Ishikawa (cell line): ENCODE data around the gene MRTFA.

Experiments used
- CEBPB ChIP-seq: IDR thresholded peaks from 2 replicates; pipeline ENCODE4 v1.6.1; 2012
- CREB1 ChIP-seq: IDR thresholded peaks from 2 replicates; pipeline ENCODE4 v1.6.1; 2012; ENCODE audit warnings: low read depth
- EGR1 ChIP-seq: IDR thresholded peaks from 2 replicates; pipeline ENCODE4 v1.6.1; 2012
- EP300 ChIP-seq: IDR thresholded peaks from 2 replicates; pipeline ENCODE4 v1.6.1; 2012; ENCODE audit warnings: borderline replicate concordance
- FOXM1 ChIP-seq: IDR thresholded peaks from 2 replicates; pipeline ENCODE4 v1.6.1; 2012; ENCODE audit warnings: low read depth, borderline replicate concordance
- MAX ChIP-seq: IDR thresholded peaks from 2 replicates; pipeline ENCODE4 v1.6.1; 2012
- NFIC ChIP-seq: IDR thresholded peaks from 2 replicates; pipeline ENCODE4 v1.6.1; 2012
- RAD21 ChIP-seq: IDR thresholded peaks from 2 replicates; pipeline ENCODE4 v1.6.1; 2012; ENCODE audit warnings: low read depth
- REST ChIP-seq: IDR thresholded peaks from 2 replicates; pipeline ENCODE4 v1.6.1; 2012; ENCODE audit warnings: low read depth, mild to moderate bottlenecking
- TAF1 ChIP-seq: IDR thresholded peaks from 2 replicates; pipeline ENCODE4 v1.6.1; 2012; ENCODE audit warnings: low read depth, mild to moderate bottlenecking
- TCF12 ChIP-seq: IDR thresholded peaks from 2 replicates; pipeline ENCODE4 v1.6.1; 2012; ENCODE audit warnings: low read depth
- TEAD4 ChIP-seq: IDR thresholded peaks from 2 replicates; pipeline ENCODE4 v1.6.1; 2012
- YY1 ChIP-seq: IDR thresholded peaks from 2 replicates; pipeline ENCODE4 v1.6.1; 2012; ENCODE audit warnings: low read depth
- ZBTB7A ChIP-seq: IDR thresholded peaks from 2 replicates; pipeline ENCODE4 v1.6.1; 2012; ENCODE audit warnings: low read depth
- TF ChIP-seq, protein P1 (sequence below): IDR thresholded peaks from 2 replicates; pipeline ENCODE4 v1.6.1; 2012

Gene MRTFA

GRCh38 chr22:40363059-40363458 lies 273.5 kb downstream of the MRTFA start:
- TF ChIP-seq CREB1 (no peak), YY1 (no peak), MAX (no peak), EP300 (no peak), TCF12 (no peak), RAD21 (no peak), FOXM1 (no peak), TAF1 (no peak), TEAD4 (no peak), CEBPB (no peak), NFIC (no peak), ZBTB7A (no peak), EGR1 (no peak), REST (no peak)
- TF ChIP-seq, protein P1, sequence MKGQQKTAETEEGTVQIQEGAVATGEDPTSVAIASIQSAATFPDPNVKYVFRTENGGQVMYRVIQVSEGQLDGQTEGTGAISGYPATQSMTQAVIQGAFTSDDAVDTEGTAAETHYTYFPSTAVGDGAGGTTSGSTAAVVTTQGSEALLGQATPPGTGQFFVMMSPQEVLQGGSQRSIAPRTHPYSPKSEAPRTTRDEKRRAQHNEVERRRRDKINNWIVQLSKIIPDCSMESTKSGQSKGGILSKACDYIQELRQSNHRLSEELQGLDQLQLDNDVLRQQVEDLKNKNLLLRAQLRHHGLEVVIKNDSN, result no peak

DNA sequence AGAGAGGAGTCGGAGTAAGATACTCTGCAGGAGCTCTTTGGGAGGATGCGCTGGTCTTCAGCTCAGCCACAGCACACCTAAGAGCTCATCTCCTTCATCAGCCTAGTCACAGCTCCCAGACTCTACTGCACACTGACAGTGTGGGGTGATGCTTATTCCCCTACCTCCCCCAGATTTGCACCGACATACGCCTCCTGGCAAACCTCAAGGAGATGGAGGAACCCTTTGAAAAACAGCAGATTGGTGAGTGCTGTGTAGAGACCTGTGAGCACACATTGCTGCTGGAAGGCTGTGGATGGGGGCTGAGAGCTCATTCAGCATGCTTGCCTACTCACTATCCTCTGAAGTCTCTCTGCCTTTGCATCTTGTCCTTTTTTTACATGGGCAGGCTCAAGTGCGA lies 275.4 kb downstream of the MRTFA start:
- no peak for TF ChIP-seq CREB1
- no peak for TF ChIP-seq CEBPB
- TF ChIP-seq REST, result no peak
- no peak for TF ChIP-seq ZBTB7A
- TF ChIP-seq TCF12, result no peak
- TF ChIP-seq TEAD4, result no peak
- TF ChIP-seq FOXM1, result no peak
- TF ChIP-seq TAF1, result no peak
- no peak for TF ChIP-seq YY1
- TF ChIP-seq RAD21, result no peak
- no peak for TF ChIP-seq EP300
- no peak for TF ChIP-seq NFIC
- TF ChIP-seq, protein P1, result no peak
- TF ChIP-seq MAX, result no peak
- no peak for TF ChIP-seq EGR1
